Endothelial cell of umbilical vein (primary cell): ENCODE measurements around the gene CHADL. TPM values are rescaled to one million over a fixed set of nuclear protein-coding genes. Genes with fewer than 3 reads are reported as not detected.

Experiments
- BruUV-seq: library from RNA; stranded (reverse); fragments of 400-500 nt; replicated peaks from 2 replicates; lab custom pipeline; 2021; lab: Mats Ljungman, UMichigan
- CTCF ChIA-PET: fragments of 300-600, 350-600 bp; sonication (Branson Sonifier 250); formaldehyde crosslinking; loops from one replicate; lab custom pipeline; 2021; ENCODE audit warnings: antibody characterized with exemption, inconsistent platforms; lab: Charles Lee
- POLR2A ChIA-PET: fragments of 300-600, 350-600 bp; sonication (Branson Sonifier 250); formaldehyde crosslinking; loops from one replicate; lab custom pipeline; 2021; ENCODE audit warnings: antibody characterized with exemption, inconsistent platforms; lab: Charles Lee
- DNase-seq: peaks from one replicate; pipeline ENCODE4 v3.0.0-alpha.2; 2011; ENCODE audit warnings: low read depth, low spot score
- FAIRE-seq: peaks from 2 replicates; lab custom pipeline; 2011; peaks lifted over from hg19 to GRCh38; lab: Jason Lieb, UNC
- H2AFZ ChIP-seq: 2 replicates; pipeline ENCODE4 v1.6.0; 2012; ENCODE audit warnings: low read depth, low read length, control low read depth, inconsistent platforms
- H3K27ac ChIP-seq: 2 replicates; pipeline ENCODE4 v1.5.1; 2011; ENCODE audit warnings: low read depth, mild to moderate bottlenecking, control low read depth, low read length, moderate library complexity; ENCODE audit not compliant: insufficient read depth
- H3K27me3 ChIP-seq, 2 experiments: 2 replicates each; pipeline versions ENCODE4 v1.6.0 to v1.6.1; 2011; ENCODE audit warnings: low read length in 2 of 2, mixed read lengths in 1 of 2; ENCODE audit not compliant: control insufficient read depth in 2 of 2, insufficient read depth in 2 of 2
- H3K36me3 ChIP-seq, 2 experiments: 2 replicates in 1 of 2; 3 replicates in 1 of 2; pipeline ENCODE4 v1.5.1; 2011; ENCODE audit warnings: low read length in 2 of 2, mild to moderate bottlenecking in 1 of 2, moderate library complexity in 1 of 2; ENCODE audit not compliant: control insufficient read depth in 2 of 2, insufficient read depth in 2 of 2; ENCODE audit errors: extremely low read depth in 1 of 2
- H3K4me1 ChIP-seq: 3 replicates; pipeline ENCODE4 v1.5.1; 2011; ENCODE audit warnings: mild to moderate bottlenecking, low read length; ENCODE audit not compliant: control insufficient read depth, insufficient read depth; ENCODE audit errors: extremely low read depth
- H3K4me2 ChIP-seq: 2 replicates; pipeline ENCODE4 v1.6.1; 2011; ENCODE audit warnings: low read length, control low read depth, mixed read lengths; ENCODE audit not compliant: insufficient read depth
- H3K4me3 ChIP-seq, 3 experiments: fragments of 200-600 bp in 1 of 3; sonication (generic), shearing (Covaris generic) in 1 of 3; replicated peaks in 1 of 3; 2 replicates each; pipeline ENCODE4 v1.5.1; 2011 to 2016; ENCODE audit warnings: control low read depth in 3 of 3, low read length in 3 of 3, mild to moderate bottlenecking in 2 of 3, inconsistent platforms in 1 of 3, low read depth in 1 of 3, moderate library complexity in 1 of 3; ENCODE audit not compliant: insufficient read depth in 1 of 3
- H3K79me2 ChIP-seq: 2 replicates; pipeline ENCODE4 v1.6.0; 2012; ENCODE audit warnings: low read length, inconsistent platforms; ENCODE audit not compliant: control insufficient read depth, insufficient read depth
- H3K9ac ChIP-seq: replicated peaks from 2 replicates; pipeline ENCODE3; 2011; ENCODE audit warnings: low read length, control low read depth; ENCODE audit not compliant: insufficient read depth; ENCODE audit errors: extremely low read depth
- H3K9me1 ChIP-seq: replicated peaks from 3 replicates; pipeline ENCODE4 v1.6.0; 2011; ENCODE audit warnings: mild to moderate bottlenecking, low read length; ENCODE audit not compliant: control insufficient read depth, insufficient read depth; ENCODE audit errors: extremely low read depth
- H3K9me3 ChIP-seq: replicated peaks from 2 replicates; pipeline ENCODE4 v1.5.1; 2012; ENCODE audit warnings: low read length, inconsistent platforms; ENCODE audit not compliant: control insufficient read depth, insufficient read depth
- H4K20me1 ChIP-seq: replicated peaks from 2 replicates; pipeline ENCODE3; 2011; ENCODE audit warnings: mild to moderate bottlenecking, low read length; ENCODE audit not compliant: control insufficient read depth, insufficient read depth; ENCODE audit errors: extremely low read depth
- EZH2 ChIP-seq: IDR thresholded peaks from 2 replicates; pipeline ENCODE4 v1.6.1; 2012; ENCODE audit warnings: borderline replicate concordance, low read depth, mild to moderate bottlenecking, moderate library complexity, low read length, inconsistent platforms; ENCODE audit not compliant: severe bottlenecking
- FOS ChIP-seq: IDR thresholded peaks from 2 replicates; pipeline ENCODE4 v1.6.1; 2011; ENCODE audit warnings: mild to moderate bottlenecking, low read length, moderate library complexity, borderline replicate concordance; ENCODE audit not compliant: insufficient read depth
- GATA2 ChIP-seq: IDR thresholded peaks from 2 replicates; pipeline ENCODE4 v1.7.0; 2011; ENCODE audit warnings: low read depth, mild to moderate bottlenecking, moderate library complexity, mixed read lengths, low read length; ENCODE audit not compliant: insufficient read length, insufficient read depth
- JUN ChIP-seq: IDR thresholded peaks from 2 replicates; pipeline ENCODE4 v1.6.1; 2011; ENCODE audit warnings: borderline replicate concordance, low read depth; ENCODE audit not compliant: insufficient read length, insufficient read depth
- MYC ChIP-seq: IDR thresholded peaks from one replicate; pipeline ENCODE4 v1.6.1; 2011; ENCODE audit warnings: mild to moderate bottlenecking, low read depth, low read length
- POLR2A ChIP-seq: IDR thresholded peaks from 2 replicates; pipeline ENCODE4 v1.6.1; 2012; ENCODE audit warnings: low read depth, mild to moderate bottlenecking, control low read depth, low read length
- POLR2AphosphoS5 ChIP-seq: IDR thresholded peaks from 2 replicates; pipeline ENCODE4 v1.6.1; 2012; ENCODE audit warnings: low read depth, mild to moderate bottlenecking, control low read depth, low read length, moderate library complexity; ENCODE audit not compliant: insufficient read depth
- dilution Hi-C: fragments of 300-500 bp; cut with MboI; formaldehyde crosslinking; loops from one replicate; pipeline ENCODE4 v1.15.0; 2019; ENCODE audit warnings: low sequenced_read_pairs; ENCODE audit not compliant: extremely low pct_ligation_motif_present
- intact Hi-C: fragments of 100-400 bp; cut with micrococcal nuclease; formaldehyde crosslinking; loops from one replicate; pipeline ENCODE4 v1.10.0; 2022
- polyA plus RNA-seq, 4 experiments: library from polyadenylated mRNA; depleted of rRNA in 3 of 4; stranded (reverse) in 3 of 4; unstranded in 1 of 4; fragments of >200 nt; gene quantifications; 2 replicates each; pipeline versions ENCODE4 v1.2.1 to v1.2.3, GENCODE V29; 2011 to 2012; ENCODE audit warnings: missing spikeins in 1 of 4
- total RNA-seq: library from RNA; stranded (reverse); gene quantifications from 2 replicates; pipeline ENCODE4 v1.2.3, GENCODE V29; 2021
- TF ChIP-seq, protein P1 (sequence below): IDR thresholded peaks from 2 replicates; pipeline ENCODE4 v1.6.1; 2011; ENCODE audit not compliant: insufficient read depth, insufficient read length
- TF ChIP-seq, protein P2 (sequence below), 2 donors: IDR thresholded peaks; 1 replicate in 1 of 2; 2 replicates in 1 of 2; pipeline ENCODE4 v1.5.1; 2011; ENCODE audit warnings: low read length in 2 of 2, mild to moderate bottlenecking in 2 of 2, moderate library complexity in 2 of 2, control low read depth in 1 of 2, inconsistent platforms in 1 of 2, low read depth in 1 of 2; ENCODE audit not compliant: insufficient read depth in 1 of 2; ENCODE audit errors: extremely low read depth in 1 of 2

CHADL gene
- total and polyA plus RNA-seq, 2 donors (not counting 3 experiments of a cell fraction or from before 2014, with no cell fraction given), result 0.69 to 1.1 TPM

- Histone ChIP-seq H4K20me1 (no peaks in the 10 kb centered on the region), H3K9ac (no peak overlapping the region), H2AFZ (peak overlapping the region; percentile 67), H3K4me2 (no peak overlapping the region), H3K9me3 (no peaks in the 10 kb centered on the region), H3K4me3 (no peak overlapping the region), H3K27ac (no peak overlapping the region), H3K4me1 (peaks cover 5% of the 10 kb centered on the region), H3K9me1 (no peaks in the 10 kb centered on the region), H3K27me3 (no peaks in the 10 kb centered on the region), H3K79me2 (no peaks in the 10 kb centered on the region), H3K36me3 (no peaks in the 10 kb centered on the region)
- dilution Hi-C loops (no loop called here), intact Hi-C loops (loop anchor here (10.0 kb wide), 1 partner anchor 314 kb away; no protein-coding TSS in a partner anchor)
- FAIRE-seq (no peak), DNase-seq (no peak)
- ChIA-PET POLR2A (interaction anchor here (1.2 kb wide), 1 partner anchor 42 kb away, joined by 3 read pairs; no protein-coding TSS in a partner anchor), CTCF (interaction anchor here (1.3 to 5.1 kb wide), 5 partner anchors 9 to 317 kb away, joined by 4 to 43 read pairs (median 13); no protein-coding TSS in a partner anchor)
- BruUV-seq, result no TSS peak
- TF ChIP-seq, protein P1, sequence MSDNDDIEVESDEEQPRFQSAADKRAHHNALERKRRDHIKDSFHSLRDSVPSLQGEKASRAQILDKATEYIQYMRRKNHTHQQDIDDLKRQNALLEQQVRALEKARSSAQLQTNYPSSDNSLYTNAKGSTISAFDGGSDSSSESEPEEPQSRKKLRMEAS, result no peak
- TF ChIP-seq, protein P2, sequence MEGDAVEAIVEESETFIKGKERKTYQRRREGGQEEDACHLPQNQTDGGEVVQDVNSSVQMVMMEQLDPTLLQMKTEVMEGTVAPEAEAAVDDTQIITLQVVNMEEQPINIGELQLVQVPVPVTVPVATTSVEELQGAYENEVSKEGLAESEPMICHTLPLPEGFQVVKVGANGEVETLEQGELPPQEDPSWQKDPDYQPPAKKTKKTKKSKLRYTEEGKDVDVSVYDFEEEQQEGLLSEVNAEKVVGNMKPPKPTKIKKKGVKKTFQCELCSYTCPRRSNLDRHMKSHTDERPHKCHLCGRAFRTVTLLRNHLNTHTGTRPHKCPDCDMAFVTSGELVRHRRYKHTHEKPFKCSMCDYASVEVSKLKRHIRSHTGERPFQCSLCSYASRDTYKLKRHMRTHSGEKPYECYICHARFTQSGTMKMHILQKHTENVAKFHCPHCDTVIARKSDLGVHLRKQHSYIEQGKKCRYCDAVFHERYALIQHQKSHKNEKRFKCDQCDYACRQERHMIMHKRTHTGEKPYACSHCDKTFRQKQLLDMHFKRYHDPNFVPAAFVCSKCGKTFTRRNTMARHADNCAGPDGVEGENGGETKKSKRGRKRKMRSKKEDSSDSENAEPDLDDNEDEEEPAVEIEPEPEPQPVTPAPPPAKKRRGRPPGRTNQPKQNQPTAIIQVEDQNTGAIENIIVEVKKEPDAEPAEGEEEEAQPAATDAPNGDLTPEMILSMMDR (IDR thresholded peaks at IDR 0.05; ENCODE audit: extremely low read depth in 1 of 2, insufficient read depth in 1 of 2, low read depth in 1 of 2, low read length in 2 of 2), result no peak
- TF ChIP-seq POLR2AphosphoS5 (no peak), JUN (no peak), EZH2 (no peak), POLR2A (no peak), MYC (no peak), GATA2 (no peak), FOS (no peak)
Observed at GRCh38 chr22:41238570-41239442, 1.9 kb downstream of the CHADL start.
